Fibroblast of lung (primary cell): ENCODE data around the gene MAS1L.

Experiments used
- EZH2 ChIP-seq: IDR thresholded peaks from 2 replicates; pipeline ENCODE4 v1.5.1; 2012; ENCODE audit warnings: low read length, control low read depth, mild to moderate bottlenecking; ENCODE audit errors: missing control alignments
- TF ChIP-seq, protein P1 (sequence below), 2 donors: IDR thresholded peaks in 1 of 2; conservative IDR thresholded peaks in 1 of 2; 1 replicate in 1 of 2; 2 replicates in 1 of 2; pipeline ENCODE4 v1.5.1; 2011 to 2012; ENCODE audit warnings: low read length in 2 of 2, control low read depth in 1 of 2, inconsistent platforms in 1 of 2, low read depth in 1 of 2, mild to moderate bottlenecking in 1 of 2

DNA sequence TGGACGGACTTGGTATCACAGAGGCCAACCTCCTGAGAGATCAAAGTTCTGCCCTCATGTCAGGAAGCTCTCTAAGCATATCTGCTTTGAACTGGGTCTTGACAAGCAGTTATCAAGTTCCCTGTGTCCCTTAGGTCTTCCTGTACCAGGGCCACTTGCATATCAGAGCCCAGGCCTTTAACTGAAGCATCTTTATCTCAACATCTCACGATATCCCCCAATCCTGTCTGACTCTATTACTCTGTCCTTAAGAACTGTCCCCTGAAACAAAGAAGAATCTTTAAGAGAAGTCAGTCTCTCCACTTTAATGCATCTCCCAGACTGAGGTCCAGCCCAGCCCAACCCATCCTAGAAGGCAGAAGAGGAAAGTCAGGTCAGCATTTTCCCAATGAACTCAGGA, 8.2 kb downstream of the MAS1L start:
- no peak for TF ChIP-seq EZH2
- TF ChIP-seq, protein P1, sequence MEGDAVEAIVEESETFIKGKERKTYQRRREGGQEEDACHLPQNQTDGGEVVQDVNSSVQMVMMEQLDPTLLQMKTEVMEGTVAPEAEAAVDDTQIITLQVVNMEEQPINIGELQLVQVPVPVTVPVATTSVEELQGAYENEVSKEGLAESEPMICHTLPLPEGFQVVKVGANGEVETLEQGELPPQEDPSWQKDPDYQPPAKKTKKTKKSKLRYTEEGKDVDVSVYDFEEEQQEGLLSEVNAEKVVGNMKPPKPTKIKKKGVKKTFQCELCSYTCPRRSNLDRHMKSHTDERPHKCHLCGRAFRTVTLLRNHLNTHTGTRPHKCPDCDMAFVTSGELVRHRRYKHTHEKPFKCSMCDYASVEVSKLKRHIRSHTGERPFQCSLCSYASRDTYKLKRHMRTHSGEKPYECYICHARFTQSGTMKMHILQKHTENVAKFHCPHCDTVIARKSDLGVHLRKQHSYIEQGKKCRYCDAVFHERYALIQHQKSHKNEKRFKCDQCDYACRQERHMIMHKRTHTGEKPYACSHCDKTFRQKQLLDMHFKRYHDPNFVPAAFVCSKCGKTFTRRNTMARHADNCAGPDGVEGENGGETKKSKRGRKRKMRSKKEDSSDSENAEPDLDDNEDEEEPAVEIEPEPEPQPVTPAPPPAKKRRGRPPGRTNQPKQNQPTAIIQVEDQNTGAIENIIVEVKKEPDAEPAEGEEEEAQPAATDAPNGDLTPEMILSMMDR (conservative IDR thresholded peaks at IDR 0.05 in 1 of 2, IDR thresholded peaks at IDR 0.05 in 1 of 2; ENCODE audit: low read depth in 1 of 2, low read length in 2 of 2) = no peak
